ENCODE data around the gene FOXS1. TPM values are rescaled to one million over a fixed set of nuclear protein-coding genes. Genes with fewer than 3 reads are reported as not detected.

Gene FOXS1
- 0.62 to 1.8 TPM (median 1.2 TPM) in 5 replicates for total RNA-seq (2022; extraction: Qiagen RNA extraction; ENCODE audit: low read depth)

DNA sequence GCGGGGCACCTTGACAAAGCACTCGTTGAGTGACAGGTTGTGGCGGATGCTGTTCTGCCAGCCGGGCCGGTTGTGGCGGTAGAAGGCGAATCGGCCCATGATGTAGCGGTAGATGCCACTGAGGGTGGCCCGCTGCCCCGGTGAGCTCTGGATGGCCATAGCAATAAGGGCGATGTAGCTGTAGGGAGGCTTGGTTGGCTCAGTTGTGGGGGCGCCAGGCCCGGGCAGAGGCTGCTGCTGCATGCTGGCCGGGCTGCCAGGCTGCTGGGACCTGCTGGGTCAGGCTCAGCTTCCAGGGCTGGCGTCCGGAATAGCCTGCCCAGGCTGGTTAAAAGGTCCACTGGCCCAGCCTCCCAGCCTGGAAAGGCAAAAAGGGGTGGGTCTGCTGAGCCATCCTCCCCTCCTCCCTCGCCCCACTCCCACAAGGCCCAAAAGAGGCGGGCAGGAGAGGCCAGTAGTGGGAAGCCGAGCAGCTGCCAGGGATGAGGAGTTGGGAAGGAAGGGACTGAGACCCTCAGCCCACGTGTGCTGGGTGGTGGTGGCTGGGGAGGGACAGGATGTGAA, at the start of gene FOXS1:
FOXS1 (minus strand) TSS at position 305 of the 564 bp plus-strand sequence; CDS start at position 243, 62 bp downstream.

DNA sequence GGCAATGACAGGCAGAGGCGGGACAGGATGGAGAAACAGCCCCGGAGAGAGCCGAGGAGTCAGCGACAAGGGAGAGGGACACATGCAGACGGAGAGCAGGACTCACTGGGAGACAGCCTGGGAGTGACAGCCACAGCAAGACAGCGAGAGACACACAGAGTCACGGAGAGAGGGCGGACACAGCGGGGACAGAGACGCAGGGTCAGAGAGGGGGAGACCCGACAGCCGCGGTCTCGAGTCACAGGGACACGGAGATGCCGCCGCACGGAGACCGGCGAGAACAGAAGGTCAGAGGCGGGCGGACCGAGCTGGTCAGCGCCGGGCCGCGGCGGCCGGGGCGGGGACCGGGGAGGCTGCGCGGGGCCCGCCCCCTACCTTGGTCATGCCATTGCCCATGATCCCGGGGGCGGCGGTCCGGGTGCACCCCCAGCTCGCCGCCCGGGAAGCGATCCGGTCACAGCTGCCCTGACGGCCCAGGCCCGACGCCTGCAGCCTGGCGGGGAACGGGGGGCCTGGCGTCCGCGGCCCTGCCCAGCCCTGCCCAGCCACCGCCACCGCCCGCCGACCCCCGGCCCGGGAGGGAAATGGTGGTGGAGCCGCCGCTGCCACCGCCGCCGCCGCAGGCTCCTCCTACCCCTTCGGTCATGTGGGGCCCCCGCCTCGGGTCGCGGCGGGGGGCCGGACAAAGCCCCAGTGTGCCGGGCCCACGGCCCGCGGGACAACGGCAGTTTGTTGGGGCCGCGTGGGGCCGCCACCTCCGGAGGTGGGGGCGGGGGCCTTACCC, 24.7 kb upstream of the FOXS1 start, which contains the start of the genes DUSP15 and TTLL9:
DUSP15 (minus strand) TSS at position 586 of the 784 bp plus-strand sequence; CDS start at position 396, 190 bp downstream.
TTLL9 (plus strand) TSS at position 693 of the 784 bp plus-strand sequence. CDS start 493 bp downstream, outside the sequence.

DNA sequence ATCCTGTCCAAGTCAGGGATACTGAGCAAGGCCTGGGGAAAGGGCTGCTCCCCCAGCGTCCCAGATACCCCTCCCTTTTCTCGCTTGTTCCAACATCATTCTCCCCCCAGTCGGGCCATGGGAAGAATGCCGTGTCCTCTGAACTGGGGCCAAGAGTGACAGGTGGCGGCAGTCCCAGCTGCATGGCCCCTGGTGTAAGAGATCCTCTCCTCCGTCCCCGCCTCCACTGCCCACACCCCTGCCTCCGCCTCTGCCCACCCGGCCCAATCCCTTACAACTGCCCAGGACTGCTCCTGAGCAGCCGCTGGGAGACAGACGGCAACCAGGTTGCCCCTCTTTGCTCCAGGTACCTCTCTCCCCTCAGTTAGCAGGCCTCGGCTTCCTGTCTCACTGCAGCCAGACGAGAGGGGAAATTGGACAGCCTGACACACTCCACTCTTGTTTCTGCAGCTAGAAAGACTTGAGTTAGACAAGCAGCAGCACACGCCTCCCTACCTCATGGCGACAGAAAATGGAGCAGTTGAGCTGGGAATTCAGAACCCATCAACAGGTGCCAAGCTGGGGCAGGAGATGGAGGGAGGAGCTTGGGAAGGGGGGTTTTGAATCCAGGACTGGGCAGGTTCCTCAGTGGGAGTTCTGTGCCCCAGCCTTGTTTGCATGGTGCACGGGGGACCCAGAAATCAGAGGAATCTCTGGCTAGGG, 26.2 kb downstream of the FOXS1 start, which contains the start of gene MYLK2:
MYLK2 (plus strand) TSS at position 274 of the 702 bp plus-strand sequence; CDS start at position 499, 225 bp downstream.

Other genes starting within 250 kb of the FOXS1 start
- gene ID1, start 240.3 kb downstream of the FOXS1 start, total RNA-seq (2022; extraction: Qiagen RNA extraction; ENCODE audit: low read depth): 155 to 284 TPM (median 194 TPM) in 5 replicates
- gene COX4I2, start 207.7 kb downstream of the FOXS1 start, total RNA-seq (2022; extraction: Qiagen RNA extraction; ENCODE audit: low read depth): not detected in 5 replicates
- 135 to 153 TPM (median 148 TPM) in 5 replicates for gene BCL2L1, start 122.7 kb downstream of the FOXS1 start, total RNA-seq (2022; extraction: Qiagen RNA extraction; ENCODE audit: low read depth)
- gene TPX2, start 106.3 kb downstream of the FOXS1 start, total RNA-seq (2022; extraction: Qiagen RNA extraction; ENCODE audit: low read depth): 100 to 117 TPM (median 107 TPM) in 5 replicates
- gene MYLK2, start 26.2 kb downstream of the FOXS1 start, total RNA-seq (2022; extraction: Qiagen RNA extraction; ENCODE audit: low read depth): 0.61 to 0.87 TPM (median 0.66 TPM) in 5 replicates
- 0.64 to 1.5 TPM (median 1.1 TPM) in 5 replicates for gene DUSP15, start 24.9 kb upstream of the FOXS1 start, total RNA-seq (2022; extraction: Qiagen RNA extraction; ENCODE audit: low read depth)
- 0.06 to 0.20 TPM in 2 of 5 replicates, not detected in the others for gene TTLL9, start 25.0 kb upstream of the FOXS1 start, total RNA-seq (2022; extraction: Qiagen RNA extraction; ENCODE audit: low read depth)
- gene PDRG1, start 106.4 kb upstream of the FOXS1 start, total RNA-seq (2022; extraction: Qiagen RNA extraction; ENCODE audit: low read depth): 29.2 to 36.5 TPM (median 34.3 TPM) in 5 replicates
- under 0.01 to 0.02 TPM in 2 of 5 replicates, not detected in the others for gene XKR7, start 122.5 kb upstream of the FOXS1 start, total RNA-seq (2022; extraction: Qiagen RNA extraction; ENCODE audit: low read depth)
- 0.42 to 0.92 TPM (median 0.50 TPM) in 5 replicates for gene CCM2L, start 164.8 kb upstream of the FOXS1 start, total RNA-seq (2022; extraction: Qiagen RNA extraction; ENCODE audit: low read depth)
- gene HCK, start 206.6 kb upstream of the FOXS1 start, total RNA-seq (2022; extraction: Qiagen RNA extraction; ENCODE audit: low read depth): 0.06 to 0.14 TPM (median 0.10 TPM) in 4 of 5 replicates, not detected in the other

Measured in A549 treated with CpdA at 1 μM for 4 hours (cell line).